HG03060 (cell line): ENCODE data around the gene PIGL.

ENCODE experiments used
- ATAC-seq: cut with Tn5 transposase; IDR thresholded peaks from one replicate; pipeline ENCODE4 v1.9.1; 2021; ENCODE audit warnings: low read depth, moderate number of reproducible peaks; ENCODE audit not compliant: unreplicated experiment

The PIGL gene

DNA sequence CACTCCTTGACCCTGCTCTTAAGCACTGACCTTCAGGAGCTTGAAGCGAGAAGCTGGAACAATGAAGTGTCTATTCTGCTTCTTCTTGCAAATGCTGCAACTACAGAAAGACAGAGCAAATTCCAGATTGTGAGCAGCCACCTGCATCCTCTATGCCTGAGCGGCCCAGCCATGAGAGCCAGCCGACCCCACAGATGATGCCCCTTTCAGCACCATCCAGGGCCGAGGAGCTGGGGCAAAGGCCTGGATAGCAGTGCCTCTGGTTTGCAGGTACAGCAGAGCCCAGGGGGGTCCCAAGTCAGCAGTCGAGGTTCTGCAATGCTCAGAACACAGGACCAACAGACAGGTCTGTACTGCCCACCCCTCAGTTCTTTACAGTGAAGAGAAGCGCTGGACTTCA is 131.6 kb downstream of the PIGL start:
- no peak for ATAC-seq

DNA sequence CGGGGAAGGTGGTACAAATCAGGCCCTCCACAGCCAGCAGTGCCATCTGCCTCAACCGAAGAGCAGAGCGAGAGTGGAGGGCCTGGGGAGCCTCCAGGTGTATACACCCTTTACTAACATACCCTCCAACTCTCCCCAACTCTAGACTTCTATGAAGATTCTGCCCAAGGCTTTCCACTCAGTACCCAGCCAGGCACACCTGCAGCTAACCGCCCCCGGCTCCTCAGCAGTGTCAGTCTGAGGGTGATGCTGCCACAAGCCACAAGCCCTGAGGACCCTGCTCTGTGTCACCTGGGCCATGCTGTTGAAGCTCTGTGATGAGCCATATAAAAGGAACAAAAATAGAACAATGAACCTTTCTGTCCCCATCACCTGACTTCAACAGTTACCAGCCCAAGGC is 132.4 kb downstream of the PIGL start:
- ATAC-seq = no peak

GRCh38 chr17:16351831-16352230 is 134.8 kb downstream of the PIGL start:
- no peak for ATAC-seq

DNA sequence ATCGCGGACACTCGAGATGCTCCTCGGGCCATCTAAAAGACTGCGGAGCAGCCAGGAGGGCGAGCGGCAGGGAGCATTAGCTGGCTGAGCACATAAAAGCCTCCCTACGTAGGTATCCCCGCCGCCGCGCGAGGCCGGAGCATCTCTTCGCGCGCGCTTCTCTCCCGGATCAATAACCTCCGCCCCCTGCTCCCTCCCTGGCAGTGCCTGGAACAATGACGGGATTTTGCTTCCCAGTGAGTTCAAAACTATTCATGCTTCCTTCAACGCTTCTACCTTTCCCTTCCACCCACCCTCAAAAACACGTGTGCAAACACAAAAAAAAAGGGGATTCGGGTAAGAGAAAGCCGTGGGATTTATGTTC is 135.3 kb downstream of the PIGL start:
- no peak for ATAC-seq

GRCh38 chr17:16352667-16353316 is 135.8 kb downstream of the PIGL start:
- ATAC-seq = no peak

DNA sequence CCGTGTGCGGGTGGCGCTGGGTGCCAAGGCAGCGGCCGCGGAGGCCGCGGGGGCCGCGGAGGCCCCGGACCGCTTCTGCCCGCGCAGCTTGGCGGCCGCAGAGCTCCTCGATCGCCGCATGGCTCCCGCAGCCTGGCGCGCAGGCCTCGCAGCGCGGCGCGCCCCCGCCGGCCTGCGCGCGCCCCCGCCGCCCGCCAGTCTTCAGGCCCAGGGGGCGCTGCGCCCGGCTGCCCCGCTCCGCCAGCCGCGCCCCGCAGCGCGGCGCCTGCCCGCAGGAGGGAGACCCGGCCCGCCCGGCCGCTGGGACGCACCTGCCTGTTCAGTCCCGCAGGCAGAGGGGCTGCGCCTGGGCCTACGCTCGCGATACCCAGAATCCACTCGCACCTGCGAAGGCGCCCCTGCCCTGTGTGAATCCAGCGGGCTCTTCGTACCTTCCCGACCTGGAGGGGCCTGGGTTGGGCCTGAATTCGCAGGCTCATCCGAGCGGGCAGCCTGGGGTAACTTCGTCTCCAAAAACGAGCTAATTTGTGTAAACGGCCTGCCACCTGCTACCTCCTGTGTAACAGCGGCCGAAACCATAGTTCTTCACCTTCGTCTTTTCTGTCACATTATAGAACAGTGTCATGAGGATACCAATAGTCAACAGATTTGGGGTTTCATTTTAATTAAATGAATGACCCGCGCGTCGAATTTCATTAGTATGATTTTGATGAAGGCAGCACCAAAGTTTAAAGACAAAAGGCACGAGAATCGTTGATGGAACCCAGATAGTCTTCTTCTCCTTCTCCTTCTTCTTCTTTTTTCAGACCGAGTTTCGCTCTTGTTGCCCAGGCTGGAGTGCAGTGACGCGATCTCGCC is 136.5 kb downstream of the PIGL start, which contains the start of gene CENPV:
Gene CENPV (minus strand): TSS at position 153 of the 858 bp plus-strand sequence. CDS start 33 bp downstream, at position 120.
- no peak for ATAC-seq

- no peak for ATAC-seq
These were observed 137.6 kb downstream of the PIGL start for GRCh38 chr17:16354585-16354984.

- no peak for ATAC-seq
These were observed 141.4 kb downstream of the PIGL start for GRCh38 chr17:16358394-16358793.

DNA sequence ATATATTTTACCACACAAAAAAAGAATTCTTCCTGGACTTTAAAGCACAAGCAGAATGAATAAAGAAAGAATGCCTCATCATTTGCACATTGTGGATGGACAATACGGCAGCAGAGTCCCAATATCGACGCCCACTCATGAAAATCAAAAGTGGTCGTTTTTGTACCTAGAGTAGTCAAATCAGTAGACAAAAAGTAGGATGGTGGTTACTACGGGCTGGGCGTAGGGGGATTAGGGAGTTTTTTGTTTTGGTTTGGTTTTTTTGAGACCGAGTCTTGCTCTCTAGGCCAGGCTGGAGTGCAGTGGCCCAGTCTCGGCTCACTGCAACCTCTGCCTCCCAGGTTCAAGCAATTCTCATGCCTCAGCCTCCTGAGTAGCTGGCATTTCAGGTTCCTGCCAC is 144.9 kb downstream of the PIGL start:
- ATAC-seq = no peak

- ATAC-seq = no peak
These were observed 146.9 kb downstream of the PIGL start for GRCh38 chr17:16363749-16364536.

DNA sequence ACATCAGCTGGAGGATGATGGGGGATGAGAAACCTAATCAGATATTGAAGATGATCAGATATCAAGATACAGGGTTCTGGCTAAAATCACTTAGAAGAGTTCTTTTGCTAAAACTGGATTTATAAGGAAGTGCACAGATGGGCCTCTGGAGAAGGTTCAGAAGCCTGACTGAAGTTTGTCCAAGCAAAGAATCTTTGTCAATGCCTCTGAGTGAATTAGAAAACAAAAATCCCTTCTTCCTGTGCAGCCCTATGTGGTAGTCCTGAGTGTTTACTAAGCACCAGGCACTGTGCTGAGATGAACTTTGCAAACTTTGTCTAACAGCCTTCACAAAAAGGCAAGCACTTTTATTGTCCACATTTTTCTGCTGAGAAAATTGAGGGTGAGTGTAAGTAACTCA is 147.6 kb downstream of the PIGL start:
- ATAC-seq = no peak

DNA sequence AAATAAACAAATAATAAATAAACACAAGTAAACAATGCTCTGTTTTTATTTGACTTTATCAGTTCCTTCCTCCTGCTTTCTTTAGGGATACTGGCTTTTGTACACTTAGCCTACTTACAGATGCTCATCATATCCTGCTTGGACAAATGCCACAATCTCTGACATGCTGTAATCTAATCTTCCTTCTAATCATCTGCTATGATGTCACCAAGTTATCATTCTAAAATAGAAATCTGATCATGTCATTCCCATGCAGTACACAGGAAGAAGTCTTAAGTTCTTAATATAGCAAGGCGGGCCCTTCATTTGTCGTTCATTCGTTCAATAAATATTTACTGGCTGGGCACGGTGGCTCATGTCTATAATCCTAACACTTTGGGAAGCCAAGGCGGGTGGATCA is 154.7 kb downstream of the PIGL start:
- ATAC-seq = no peak

GRCh38 chr17:16374146-16374938 is 157.3 kb downstream of the PIGL start:
- no peak for ATAC-seq
